HCT116 (cell line): ENCODE results near the gene ACTR3C. TPM values are rescaled to one million over a fixed set of nuclear protein-coding genes. Genes with fewer than 3 reads are reported as not detected.

Source experiments
- ATAC-seq: fragments of 200-7000 bp; cut with Tn5 transposase; 2 replicates; pipeline ENCODE4 v1.9.1; 2020; ENCODE audit warnings: mild to moderate bottlenecking, moderate library complexity
- BruUV-seq: library from RNA; stranded (reverse); fragments of 400-500 nt; replicated peaks from 2 replicates; lab custom pipeline; 2021; lab: Mats Ljungman, UMichigan
- CTCF ChIA-PET: fragments of 300-600 bp; sonication (Branson Sonifier 250); formaldehyde crosslinking; loops from one replicate; lab custom pipeline; 2021; ENCODE audit warnings: antibody characterized with exemption; lab: Charles Lee
- POLR2A ChIA-PET: fragments of 300-600, 350-600 bp; sonication (Branson Sonifier 250); formaldehyde crosslinking; loops from one replicate; lab custom pipeline; 2021; ENCODE audit warnings: antibody characterized with exemption; lab: Charles Lee
- RAD21 ChIA-PET, 2 experiments: fragments of 300-600 bp; sonication (Branson Sonifier 250); formaldehyde crosslinking; loops; one replicate each; lab custom pipeline; 2023; ENCODE audit warnings: low total read pairs in 2 of 2; ENCODE audit not compliant: uncharacterized antibody in 2 of 2, unreplicated experiment in 2 of 2, low non-redundant PET in 1 of 2; lab: Charles Lee
- DNase-seq: peaks from one replicate; pipeline ENCODE4 v3.0.0-alpha.2; 2010; ENCODE audit warnings: low read depth, low spot score
- H2AFZ ChIP-seq: fragments of 200-600 bp; shearing (Covaris generic), sonication (generic); 2 replicates; pipeline ENCODE4 v1.6.1; 2017; ENCODE audit warnings: low read depth, mixed run types, mixed read lengths, antibody characterized with exemption, low read length; ENCODE audit not compliant: poor library complexity, severe bottlenecking
- H3K27ac ChIP-seq: 2 replicates; pipeline ENCODE4 v1.5.1; 2012; ENCODE audit warnings: low read depth, low read length
- H3K27me3 ChIP-seq: fragments of 200-600 bp; sonication (generic); 2 replicates; pipeline ENCODE4 v1.6.1; 2016; ENCODE audit warnings: mixed run types, low read length, mixed read lengths; ENCODE audit not compliant: insufficient read depth
- H3K36me3 ChIP-seq, 2 experiments: fragments of 200-500 bp in 1 of 2; fragments of 200-600 bp in 1 of 2; sonication (Bioruptor generic) in 1 of 2; sonication (generic) in 1 of 2; 2 replicates each; pipeline versions ENCODE4 v1.5.1 to v1.6.1; 2014 to 2016; ENCODE audit warnings: low read length in 2 of 2, inconsistent platforms in 1 of 2, mixed read lengths in 1 of 2, mixed run types in 1 of 2; ENCODE audit not compliant: insufficient read depth in 2 of 2, control insufficient read depth in 1 of 2
- H3K4me1 ChIP-seq, 2 experiments: fragments of 200-600 bp in 1 of 2; sonication (generic) in 1 of 2; 2 replicates each; pipeline versions ENCODE4 v1.5.1 to v1.6.1; 2012 to 2017; ENCODE audit warnings: low read length in 2 of 2, inconsistent platforms in 1 of 2, mild to moderate bottlenecking in 1 of 2, mixed read lengths in 1 of 2, mixed run types in 1 of 2, moderate library complexity in 1 of 2; ENCODE audit not compliant: insufficient read depth in 2 of 2, control insufficient read depth in 1 of 2
- H3K4me2 ChIP-seq: fragments of 200-600 bp; sonication (generic); 2 replicates; pipeline ENCODE4 v1.6.1; 2017; ENCODE audit warnings: mixed run types, low read length, mixed read lengths
- H3K4me3 ChIP-seq, 2 experiments: fragments of 200-600 bp in 1 of 2; sonication (generic) in 1 of 2; replicated peaks in 1 of 2; 2 replicates each; pipeline ENCODE4 v1.5.1; 2011 to 2016; ENCODE audit warnings: low read length in 2 of 2, control low read depth in 1 of 2, low read depth in 1 of 2, mild to moderate bottlenecking in 1 of 2, mixed read lengths in 1 of 2, mixed run types in 1 of 2
- H3K79me2 ChIP-seq: fragments of 200-600 bp; sonication (generic); 2 replicates; pipeline ENCODE4 v1.6.1; 2017; ENCODE audit warnings: mild to moderate bottlenecking, mixed run types, low read length, moderate library complexity, mixed read lengths; ENCODE audit not compliant: insufficient read depth
- H3K9ac ChIP-seq: fragments of 200-600 bp; sonication (generic); 2 replicates; pipeline ENCODE4 v1.6.1; 2016; ENCODE audit warnings: low read length, mixed read lengths
- H3K9me2 ChIP-seq: fragments of 200-600 bp; sonication (generic), shearing (Covaris generic); 2 replicates; pipeline ENCODE4 v1.6.1; 2017; ENCODE audit warnings: mixed run types, mild to moderate bottlenecking, moderate library complexity; ENCODE audit not compliant: insufficient read depth
- H3K9me3 ChIP-seq, 2 experiments: fragments of 200-500 bp in 1 of 2; fragments of 200-600 bp in 1 of 2; sonication (Bioruptor generic) in 1 of 2; sonication (generic) in 1 of 2; 2 replicates each; pipeline ENCODE4 v1.6.1; 2014 to 2017; ENCODE audit warnings: low read length in 2 of 2, mixed read lengths in 2 of 2, inconsistent platforms in 1 of 2, low read depth in 1 of 2, mild to moderate bottlenecking in 1 of 2, mixed run types in 1 of 2, moderate library complexity in 1 of 2; ENCODE audit not compliant: control insufficient read depth in 1 of 2, insufficient read depth in 1 of 2
- H4K20me1 ChIP-seq: fragments of 200-600 bp; sonication (generic), shearing (Covaris generic); 2 replicates; pipeline ENCODE4 v1.6.1; 2017; ENCODE audit warnings: mixed run types, mild to moderate bottlenecking, moderate library complexity; ENCODE audit not compliant: insufficient read depth
- ATF3 ChIP-seq: IDR thresholded peaks from 2 replicates; pipeline ENCODE4 v1.6.1; 2012
- CBX3 ChIP-seq: IDR thresholded peaks from 2 replicates; pipeline ENCODE4 v1.6.1; 2012; ENCODE audit warnings: low read depth
- CEBPB ChIP-seq: IDR thresholded peaks from 2 replicates; pipeline ENCODE4 v1.6.1; 2012; ENCODE audit warnings: low read depth
- ELF1 ChIP-seq: IDR thresholded peaks from 2 replicates; pipeline ENCODE4 v1.6.1; 2012; ENCODE audit warnings: low read depth, borderline replicate concordance
- FOSL1 ChIP-seq: IDR thresholded peaks from 2 replicates; pipeline ENCODE4 v1.6.1; 2012; ENCODE audit warnings: low read depth
- JUND ChIP-seq: IDR thresholded peaks from 2 replicates; pipeline ENCODE4 v1.6.1; 2012
- RAD21 ChIP-seq: IDR thresholded peaks from 2 replicates; pipeline ENCODE4 v1.6.1; 2012; ENCODE audit warnings: low read depth, mild to moderate bottlenecking
- SIN3A ChIP-seq: IDR thresholded peaks from 2 replicates; pipeline ENCODE4 v1.6.1; 2012; ENCODE audit warnings: low read depth
- SP1 ChIP-seq: IDR thresholded peaks from 2 replicates; pipeline ENCODE4 v1.6.1; 2012; ENCODE audit warnings: low read depth
- SRF ChIP-seq: IDR thresholded peaks from 2 replicates; pipeline ENCODE4 v1.6.1; 2012; ENCODE audit warnings: low read depth
- YY1 ChIP-seq: IDR thresholded peaks from 2 replicates; pipeline ENCODE4 v1.6.1; 2011; ENCODE audit warnings: low read length, low read depth, moderate library complexity, mild to moderate bottlenecking; ENCODE audit not compliant: insufficient replicate concordance; ENCODE audit errors: extremely low read depth
- ZFX ChIP-seq: fragments of 450-650 bp; IDR thresholded peaks from 2 replicates; pipeline ENCODE4 v1.6.1; 2017
- intact Hi-C: fragments of 100-400 bp; cut with micrococcal nuclease; formaldehyde crosslinking; loops from 2 replicates; pipeline ENCODE4 v1.10.0; 2022
- total RNA-seq: library from RNA; stranded (reverse); gene quantifications from one replicate; pipeline ENCODE4 v1.2.1, GENCODE V29; 2021; ENCODE audit not compliant: unreplicated experiment
- TF ChIP-seq, protein P1 (sequence below): IDR thresholded peaks from 2 replicates; pipeline ENCODE4 v1.6.1; 2012; ENCODE audit warnings: low read depth
- TF ChIP-seq, protein P2 (sequence below): IDR thresholded peaks from 2 replicates; pipeline ENCODE4 v1.6.1; 2012

Gene ACTR3C
- total RNA-seq, 1 experiment from 2014 or later = 2.0 TPM

DNA sequence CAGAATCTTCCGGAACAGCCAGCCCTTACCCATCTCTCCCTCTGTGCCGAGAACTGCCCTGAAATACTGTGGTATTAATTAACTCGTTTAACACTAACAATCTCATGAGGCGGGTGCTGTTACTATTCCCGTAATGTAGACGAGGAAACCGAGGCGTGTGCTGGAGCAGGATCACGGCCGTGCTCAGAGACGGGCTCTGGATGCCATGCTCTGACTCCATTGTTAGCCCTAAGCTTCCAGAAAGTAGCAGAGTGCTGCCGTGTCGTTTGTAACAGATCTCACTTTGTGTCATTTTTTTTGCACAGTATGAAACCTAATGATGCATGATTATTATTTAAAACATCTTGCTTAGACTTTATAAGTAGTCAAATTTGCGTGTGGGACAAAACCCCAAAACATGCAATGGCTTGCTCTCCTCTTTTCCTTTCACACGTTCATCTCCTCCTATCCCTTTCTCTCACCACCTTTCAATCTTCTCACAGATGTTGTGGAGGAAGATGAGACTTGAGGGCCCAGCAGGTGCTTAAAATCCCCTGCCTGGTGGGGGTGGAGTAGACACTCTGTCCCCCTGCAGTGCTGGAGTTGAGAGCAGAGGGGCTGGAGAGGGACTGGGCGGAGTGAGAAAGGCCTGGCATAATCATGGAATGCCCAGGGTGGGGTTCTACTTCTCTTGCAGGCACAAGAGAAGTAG, 482 bp upstream of the ACTR3C start:
- Histone ChIP-seq H3K27me3 (no peaks in the 10 kb centered on the region), H3K4me3 (peak overlapping the region; percentile 59 to 69), H3K4me1 (peaks cover 8 to 36% of the 10 kb centered on the region in 2 experiments; a peak in 3 of 4 replicates), H3K9me2 (no peaks in the 10 kb centered on the region), H2AFZ (no peak overlapping the region), H3K9ac (peak overlapping the region; percentile 79), H3K36me3 (peaks cover 0 to 3% of the 10 kb centered on the region in 2 experiments; a peak in 1 of 4 replicates), H3K27ac (peak overlapping the region; percentile 90), H4K20me1 (no peaks in the 10 kb centered on the region), H3K9me3 (no peaks in the 10 kb centered on the region), H3K79me2 (peaks cover 14% of the 10 kb centered on the region), H3K4me2 (peak overlapping the region; percentile 76)
- ChIA-PET POLR2A (no interaction called here), RAD21 (no interaction called here), CTCF (no interaction called here)
- DNase-seq (no peak), ATAC-seq (peak; percentile 35)
- TSS peak; percentile 54 for BruUV-seq
- TF ChIP-seq RAD21 (no peak), CBX3 (no peak), SP1 (no peak), ZFX (no peak), SIN3A (no peak), ELF1 (no peak), SRF (no peak), CEBPB (no peak), ATF3 (no peak), JUND (no peak), FOSL1 (no peak), YY1 (no peak)
- TF ChIP-seq, protein P1, sequence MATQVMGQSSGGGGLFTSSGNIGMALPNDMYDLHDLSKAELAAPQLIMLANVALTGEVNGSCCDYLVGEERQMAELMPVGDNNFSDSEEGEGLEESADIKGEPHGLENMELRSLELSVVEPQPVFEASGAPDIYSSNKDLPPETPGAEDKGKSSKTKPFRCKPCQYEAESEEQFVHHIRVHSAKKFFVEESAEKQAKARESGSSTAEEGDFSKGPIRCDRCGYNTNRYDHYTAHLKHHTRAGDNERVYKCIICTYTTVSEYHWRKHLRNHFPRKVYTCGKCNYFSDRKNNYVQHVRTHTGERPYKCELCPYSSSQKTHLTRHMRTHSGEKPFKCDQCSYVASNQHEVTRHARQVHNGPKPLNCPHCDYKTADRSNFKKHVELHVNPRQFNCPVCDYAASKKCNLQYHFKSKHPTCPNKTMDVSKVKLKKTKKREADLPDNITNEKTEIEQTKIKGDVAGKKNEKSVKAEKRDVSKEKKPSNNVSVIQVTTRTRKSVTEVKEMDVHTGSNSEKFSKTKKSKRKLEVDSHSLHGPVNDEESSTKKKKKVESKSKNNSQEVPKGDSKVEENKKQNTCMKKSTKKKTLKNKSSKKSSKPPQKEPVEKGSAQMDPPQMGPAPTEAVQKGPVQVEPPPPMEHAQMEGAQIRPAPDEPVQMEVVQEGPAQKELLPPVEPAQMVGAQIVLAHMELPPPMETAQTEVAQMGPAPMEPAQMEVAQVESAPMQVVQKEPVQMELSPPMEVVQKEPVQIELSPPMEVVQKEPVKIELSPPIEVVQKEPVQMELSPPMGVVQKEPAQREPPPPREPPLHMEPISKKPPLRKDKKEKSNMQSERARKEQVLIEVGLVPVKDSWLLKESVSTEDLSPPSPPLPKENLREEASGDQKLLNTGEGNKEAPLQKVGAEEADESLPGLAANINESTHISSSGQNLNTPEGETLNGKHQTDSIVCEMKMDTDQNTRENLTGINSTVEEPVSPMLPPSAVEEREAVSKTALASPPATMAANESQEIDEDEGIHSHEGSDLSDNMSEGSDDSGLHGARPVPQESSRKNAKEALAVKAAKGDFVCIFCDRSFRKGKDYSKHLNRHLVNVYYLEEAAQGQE = no peak
- TF ChIP-seq, protein P2, sequence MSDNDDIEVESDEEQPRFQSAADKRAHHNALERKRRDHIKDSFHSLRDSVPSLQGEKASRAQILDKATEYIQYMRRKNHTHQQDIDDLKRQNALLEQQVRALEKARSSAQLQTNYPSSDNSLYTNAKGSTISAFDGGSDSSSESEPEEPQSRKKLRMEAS = no peak
- intact Hi-C loops = no loop called here
